K562 (cell line): ENCODE results near the gene RYR3.

ENCODE experiments used
- BDP1 ChIP-seq: IDR thresholded peaks from 3 replicates; pipeline ENCODE4 v1.6.1; 2011; ENCODE audit not compliant: insufficient read length, insufficient read depth
- CBX1 ChIP-seq: sonication (generic); IDR thresholded peaks from 2 replicates; pipeline ENCODE4 v1.6.1; 2016; ENCODE audit warnings: antibody characterized with exemption, low read depth, mild to moderate bottlenecking
- EHMT2 ChIP-seq: fragments of 450-650 bp; IDR thresholded peaks from 2 replicates; pipeline ENCODE4 v1.6.1; 2018; ENCODE audit warnings: antibody characterized with exemption
- FIP1L1 ChIP-seq: fragments of 200-400 bp; formaldehyde crosslinking; IDR thresholded peaks from 2 replicates; pipeline ENCODE4 v1.6.1; 2018; ENCODE audit warnings: mild to moderate bottlenecking, low read depth, low read length; ENCODE audit not compliant: poor library complexity, severe bottlenecking
- HNRNPUL1 ChIP-seq: fragments of 200-400 bp; formaldehyde crosslinking; IDR thresholded peaks from 2 replicates; pipeline ENCODE4 v1.6.1; 2017; ENCODE audit warnings: low read length
- PHF8 ChIP-seq: fragments of 200-600 bp; sonication (generic); IDR thresholded peaks from 2 replicates; pipeline ENCODE4 v1.6.1; 2012; ENCODE audit warnings: mixed run types, mild to moderate bottlenecking, inconsistent platforms, low read length, moderate library complexity, borderline replicate concordance
- TF ChIP-seq, protein P1 (sequence below): sonication (generic); formaldehyde crosslinking; IDR thresholded peaks from 2 replicates; pipeline ENCODE4 v1.8.1; 2023; ENCODE audit warnings: mild to moderate bottlenecking, missing genetic modification reagents
- TF ChIP-seq, protein P2 (sequence below), 3 experiments: IDR thresholded peaks in 2 of 3; conservative IDR thresholded peaks in 1 of 3; 2 replicates each; pipeline ENCODE4 v1.5.1; 2011 to 2012; ENCODE audit warnings: low read length in 3 of 3, mild to moderate bottlenecking in 3 of 3, control low read depth in 2 of 3, improper control_type of control experiment in 1 of 3, inconsistent platforms in 1 of 3, low read depth in 1 of 3, mixed read lengths in 1 of 3, moderate library complexity in 1 of 3; ENCODE audit not compliant: insufficient read depth in 2 of 3
- TF ChIP-seq, protein P3 (sequence below): sonication (generic); formaldehyde crosslinking; IDR thresholded peaks from 2 replicates; pipeline ENCODE4 v1.9.0; 2022; ENCODE audit warnings: mild to moderate bottlenecking, missing genetic modification reagents

DNA sequence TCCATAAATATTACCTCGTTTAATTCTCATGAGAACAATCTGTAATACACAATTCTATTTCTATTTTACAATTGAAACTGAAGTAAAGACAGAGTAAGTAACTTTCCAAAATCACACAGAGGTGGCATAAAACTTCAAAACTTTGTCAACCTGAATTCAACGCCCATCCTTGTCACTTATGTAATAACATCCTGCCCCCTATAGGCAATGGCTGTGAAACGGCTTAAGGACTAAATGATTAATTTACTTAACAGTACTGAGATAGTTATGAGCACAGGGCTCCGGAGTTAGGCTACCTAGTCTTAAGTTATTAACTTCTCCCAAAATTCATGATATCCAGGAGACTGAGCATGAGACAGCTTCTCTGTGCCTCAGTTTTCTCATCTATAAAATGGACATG is 364.5 kb downstream of the RYR3 start:
- TF ChIP-seq CBX1, result no peak
- TF ChIP-seq, protein P1, sequence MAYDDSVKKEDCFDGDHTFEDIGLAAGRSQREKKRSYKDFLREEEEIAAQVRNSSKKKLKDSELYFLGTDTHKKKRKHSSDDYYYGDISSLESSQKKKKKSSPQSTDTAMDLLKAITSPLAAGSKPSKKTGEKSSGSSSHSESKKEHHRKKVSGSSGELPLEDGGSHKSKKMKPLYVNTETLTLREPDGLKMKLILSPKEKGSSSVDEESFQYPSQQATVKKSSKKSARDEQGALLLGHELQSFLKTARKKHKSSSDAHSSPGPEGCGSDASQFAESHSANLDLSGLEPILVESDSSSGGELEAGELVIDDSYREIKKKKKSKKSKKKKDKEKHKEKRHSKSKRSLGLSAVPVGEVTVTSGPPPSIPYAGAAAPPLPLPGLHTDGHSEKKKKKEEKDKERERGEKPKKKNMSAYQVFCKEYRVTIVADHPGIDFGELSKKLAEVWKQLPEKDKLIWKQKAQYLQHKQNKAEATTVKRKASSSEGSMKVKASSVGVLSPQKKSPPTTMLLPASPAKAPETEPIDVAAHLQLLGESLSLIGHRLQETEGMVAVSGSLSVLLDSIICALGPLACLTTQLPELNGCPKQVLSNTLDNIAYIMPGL (CRISPR knock-in tag), result no peak
- TF ChIP-seq, protein P2, sequence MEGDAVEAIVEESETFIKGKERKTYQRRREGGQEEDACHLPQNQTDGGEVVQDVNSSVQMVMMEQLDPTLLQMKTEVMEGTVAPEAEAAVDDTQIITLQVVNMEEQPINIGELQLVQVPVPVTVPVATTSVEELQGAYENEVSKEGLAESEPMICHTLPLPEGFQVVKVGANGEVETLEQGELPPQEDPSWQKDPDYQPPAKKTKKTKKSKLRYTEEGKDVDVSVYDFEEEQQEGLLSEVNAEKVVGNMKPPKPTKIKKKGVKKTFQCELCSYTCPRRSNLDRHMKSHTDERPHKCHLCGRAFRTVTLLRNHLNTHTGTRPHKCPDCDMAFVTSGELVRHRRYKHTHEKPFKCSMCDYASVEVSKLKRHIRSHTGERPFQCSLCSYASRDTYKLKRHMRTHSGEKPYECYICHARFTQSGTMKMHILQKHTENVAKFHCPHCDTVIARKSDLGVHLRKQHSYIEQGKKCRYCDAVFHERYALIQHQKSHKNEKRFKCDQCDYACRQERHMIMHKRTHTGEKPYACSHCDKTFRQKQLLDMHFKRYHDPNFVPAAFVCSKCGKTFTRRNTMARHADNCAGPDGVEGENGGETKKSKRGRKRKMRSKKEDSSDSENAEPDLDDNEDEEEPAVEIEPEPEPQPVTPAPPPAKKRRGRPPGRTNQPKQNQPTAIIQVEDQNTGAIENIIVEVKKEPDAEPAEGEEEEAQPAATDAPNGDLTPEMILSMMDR (IDR thresholded peaks at IDR 0.05 in 2 of 3, conservative IDR thresholded peaks at IDR 0.05 in 1 of 3; ENCODE audit: insufficient read depth in 2 of 3, low read depth in 1 of 3, low read length in 3 of 3), result peak; percentile 39 to 61 (median 60); a peak in 5 of 6 replicates
- TF ChIP-seq HNRNPUL1, result no peak
- TF ChIP-seq BDP1, result no peak
- TF ChIP-seq PHF8, result no peak
- no peak for TF ChIP-seq FIP1L1
- no peak for TF ChIP-seq EHMT2
- TF ChIP-seq, protein P3, sequence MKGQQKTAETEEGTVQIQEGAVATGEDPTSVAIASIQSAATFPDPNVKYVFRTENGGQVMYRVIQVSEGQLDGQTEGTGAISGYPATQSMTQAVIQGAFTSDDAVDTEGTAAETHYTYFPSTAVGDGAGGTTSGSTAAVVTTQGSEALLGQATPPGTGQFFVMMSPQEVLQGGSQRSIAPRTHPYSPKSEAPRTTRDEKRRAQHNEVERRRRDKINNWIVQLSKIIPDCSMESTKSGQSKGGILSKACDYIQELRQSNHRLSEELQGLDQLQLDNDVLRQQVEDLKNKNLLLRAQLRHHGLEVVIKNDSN (CRISPR knock-in tag), result no peak
